ENCODE data around the gene SNX27. TPM values are rescaled to one million over a fixed set of nuclear protein-coding genes. Genes with fewer than 3 reads are reported as not detected.
A peak's percentile ranks its signal among the peaks of the same experiment; 100 is the strongest.

Gene SNX27
- total RNA-seq, 1 experiment from 2014 or later = 56.0 TPM

DNA sequence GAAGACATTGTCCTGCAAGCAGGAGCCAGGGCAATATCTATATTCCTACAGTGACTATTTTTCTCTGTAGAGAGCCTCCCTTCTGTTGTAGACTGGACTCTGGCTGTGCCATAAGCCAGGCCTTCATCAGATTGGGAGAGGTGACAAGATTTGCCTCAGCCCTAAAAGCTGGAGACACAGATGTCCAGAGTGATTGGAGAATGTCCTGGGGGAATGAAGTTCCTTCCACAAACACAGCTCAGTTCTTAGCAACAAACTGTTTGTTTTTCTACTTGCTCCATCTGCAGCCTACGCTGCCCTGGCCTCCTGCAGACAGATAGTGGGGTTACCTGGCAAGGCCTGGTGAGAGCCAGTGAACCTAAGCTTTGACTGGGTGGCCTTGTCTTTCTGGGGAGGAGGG is 29.9 kb upstream of the SNX27 start:
- H3K4me3 Mint-ChIP-seq = no peak overlapping the region
- TF ChIP-seq ETV6 (CRISPR knock-in tag; IDR thresholded peaks at IDR 0.05) (no peak), TP53 (CRISPR knock-in tag; IDR thresholded peaks at IDR 0.05) (no peak), ZBTB21 (CRISPR knock-in tag; IDR thresholded peaks at IDR 0.05; ENCODE audit: borderline replicate concordance) (no peak), NFYB (CRISPR knock-in tag; conservative IDR thresholded peaks at IDR 0.05; ENCODE audit: low read depth) (no peak), NR1H2 (CRISPR knock-in tag; IDR thresholded peaks at IDR 0.05) (no peak), FOXJ3 (CRISPR knock-in tag; IDR thresholded peaks at IDR 0.05; ENCODE audit: borderline replicate concordance) (no peak), ELF4 (CRISPR knock-in tag; IDR thresholded peaks at IDR 0.05; ENCODE audit: low read depth) (no peak), CREB1 (CRISPR knock-in tag; IDR thresholded peaks at IDR 0.05) (no peak), FOXP4 (CRISPR knock-in tag; IDR thresholded peaks at IDR 0.05) (no peak), GTF2I (CRISPR knock-in tag; conservative IDR thresholded peaks at IDR 0.05) (no peak), MAX (CRISPR knock-in tag; IDR thresholded peaks at IDR 0.05) (no peak)
- H3K27ac Mint-ChIP-seq = no peak overlapping the region
- H3K4me1 Mint-ChIP-seq = peaks cover 7% of the 10 kb centered on the region
- no peaks in the 10 kb centered on the region for H3K9me3 Mint-ChIP-seq
- H3K36me3 Mint-ChIP-seq = peaks cover 18% of the 10 kb centered on the region
- no peak for DNase-seq (ENCODE audit: low spot score)
- ATAC-seq = no peak
- no peaks in the 10 kb centered on the region for H3K27me3 Mint-ChIP-seq (ENCODE audit: low read depth)
- CTCF ChIA-PET = interaction anchor here (0.6 to 1.3 kb wide), 2 partner anchors 12 to 36 kb away, joined by 4 read pairs; no protein-coding TSS in a partner anchor
- POLR2A ChIA-PET = no interaction called here

GRCh38 chr1:151583796-151584195 is 28.1 kb upstream of the SNX27 start:
- no peak overlapping the region for H3K4me3 Mint-ChIP-seq
- H3K27ac Mint-ChIP-seq = no peak overlapping the region
- TF ChIP-seq, protein P1, sequence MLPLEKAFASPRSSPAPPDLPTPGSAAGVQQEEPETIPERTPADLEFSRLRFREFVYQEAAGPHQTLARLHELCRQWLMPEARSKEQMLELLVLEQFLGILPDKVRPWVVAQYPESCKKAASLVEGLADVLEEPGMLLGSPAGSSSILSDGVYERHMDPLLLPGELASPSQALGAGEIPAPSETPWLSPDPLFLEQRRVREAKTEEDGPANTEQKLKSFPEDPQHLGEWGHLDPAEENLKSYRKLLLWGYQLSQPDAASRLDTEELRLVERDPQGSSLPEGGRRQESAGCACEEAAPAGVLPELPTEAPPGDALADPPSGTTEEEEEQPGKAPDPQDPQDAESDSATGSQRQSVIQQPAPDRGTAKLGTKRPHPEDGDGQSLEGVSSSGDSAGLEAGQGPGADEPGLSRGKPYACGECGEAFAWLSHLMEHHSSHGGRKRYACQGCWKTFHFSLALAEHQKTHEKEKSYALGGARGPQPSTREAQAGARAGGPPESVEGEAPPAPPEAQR (CRISPR knock-in tag; IDR thresholded peaks at IDR 0.05) = no peak
- no peak for TF ChIP-seq JUN (CRISPR knock-in tag; IDR thresholded peaks at IDR 0.05)
- TF ChIP-seq FOXK1 (CRISPR knock-in tag; IDR thresholded peaks at IDR 0.05) = no peak
- DNase-seq (ENCODE audit: low spot score) = no peak
- ATAC-seq = no peak
- H3K27me3 Mint-ChIP-seq (ENCODE audit: low read depth) = no peaks in the 10 kb centered on the region
- ChIA-PET POLR2A (no interaction called here), CTCF (interaction anchor here (2.1 kb wide), 1 partner anchor 10 kb away, joined by 11 read pairs; no protein-coding TSS in a partner anchor)
- peaks cover 16% of the 10 kb centered on the region for H3K36me3 Mint-ChIP-seq
- H3K9me3 Mint-ChIP-seq = no peaks in the 10 kb centered on the region
- H3K4me1 Mint-ChIP-seq = peaks cover 4% of the 10 kb centered on the region

DNA sequence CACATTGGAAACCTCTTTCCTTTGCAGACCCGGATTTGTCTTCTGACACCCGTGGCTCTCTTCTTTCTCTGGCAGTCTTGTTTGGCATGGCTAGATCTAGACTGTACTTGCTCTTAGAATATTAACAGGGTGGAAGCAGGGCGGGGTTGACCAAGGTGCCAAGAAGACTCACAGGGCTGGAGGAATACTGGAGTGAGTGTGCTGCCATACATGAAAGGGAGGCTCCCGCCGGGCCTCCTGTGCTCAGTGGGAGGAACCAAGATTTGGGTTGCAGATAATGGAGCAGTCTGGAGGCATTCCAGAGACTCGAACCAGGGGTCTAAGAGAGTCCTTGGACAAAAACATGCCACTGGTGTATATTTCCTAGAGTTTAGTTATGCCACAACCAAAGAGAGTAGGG is 27.6 kb upstream of the SNX27 start:
- Mint-ChIP-seq H3K4me3 (no peak overlapping the region), H3K27ac (peak overlapping the region; percentile 55; the same call in 1 of the 2 replicates), H3K4me1 (peaks cover 4% of the 10 kb centered on the region), H3K9me3 (no peaks in the 10 kb centered on the region), H3K36me3 (peaks cover 11% of the 10 kb centered on the region), H3K27me3 (ENCODE audit: low read depth) (no peaks in the 10 kb centered on the region)
- no peak for DNase-seq (ENCODE audit: low spot score)
- CTCF ChIA-PET = interaction anchor here (2.1 kb wide), 1 partner anchor 10 kb away, joined by 11 read pairs; no protein-coding TSS in a partner anchor
- TF ChIP-seq, protein P2, sequence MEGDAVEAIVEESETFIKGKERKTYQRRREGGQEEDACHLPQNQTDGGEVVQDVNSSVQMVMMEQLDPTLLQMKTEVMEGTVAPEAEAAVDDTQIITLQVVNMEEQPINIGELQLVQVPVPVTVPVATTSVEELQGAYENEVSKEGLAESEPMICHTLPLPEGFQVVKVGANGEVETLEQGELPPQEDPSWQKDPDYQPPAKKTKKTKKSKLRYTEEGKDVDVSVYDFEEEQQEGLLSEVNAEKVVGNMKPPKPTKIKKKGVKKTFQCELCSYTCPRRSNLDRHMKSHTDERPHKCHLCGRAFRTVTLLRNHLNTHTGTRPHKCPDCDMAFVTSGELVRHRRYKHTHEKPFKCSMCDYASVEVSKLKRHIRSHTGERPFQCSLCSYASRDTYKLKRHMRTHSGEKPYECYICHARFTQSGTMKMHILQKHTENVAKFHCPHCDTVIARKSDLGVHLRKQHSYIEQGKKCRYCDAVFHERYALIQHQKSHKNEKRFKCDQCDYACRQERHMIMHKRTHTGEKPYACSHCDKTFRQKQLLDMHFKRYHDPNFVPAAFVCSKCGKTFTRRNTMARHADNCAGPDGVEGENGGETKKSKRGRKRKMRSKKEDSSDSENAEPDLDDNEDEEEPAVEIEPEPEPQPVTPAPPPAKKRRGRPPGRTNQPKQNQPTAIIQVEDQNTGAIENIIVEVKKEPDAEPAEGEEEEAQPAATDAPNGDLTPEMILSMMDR (IDR thresholded peaks at IDR 0.05) = no peak
- TF ChIP-seq ZNF423 (CRISPR knock-in tag; IDR thresholded peaks at IDR 0.05) (no peak), GTF2I (CRISPR knock-in tag; conservative IDR thresholded peaks at IDR 0.05) (no peak), TCF7 (CRISPR knock-in tag; IDR thresholded peaks at IDR 0.05; ENCODE audit: low read depth) (no peak), FOXJ3 (CRISPR knock-in tag; IDR thresholded peaks at IDR 0.05; ENCODE audit: borderline replicate concordance) (no peak), JUN (CRISPR knock-in tag; IDR thresholded peaks at IDR 0.05) (no peak), USF2 (CRISPR knock-in tag; IDR thresholded peaks at IDR 0.05) (no peak), FOXK1 (CRISPR knock-in tag; IDR thresholded peaks at IDR 0.05) (no peak), ELF4 (CRISPR knock-in tag; IDR thresholded peaks at IDR 0.05; ENCODE audit: low read depth) (no peak), SOX15 (CRISPR knock-in tag; IDR thresholded peaks at IDR 0.05) (no peak), CREB1 (CRISPR knock-in tag; IDR thresholded peaks at IDR 0.05) (no peak), SMAD3 (CRISPR knock-in tag; IDR thresholded peaks at IDR 0.05; ENCODE audit: borderline replicate concordance) (no peak)
- TF ChIP-seq, protein P3, sequence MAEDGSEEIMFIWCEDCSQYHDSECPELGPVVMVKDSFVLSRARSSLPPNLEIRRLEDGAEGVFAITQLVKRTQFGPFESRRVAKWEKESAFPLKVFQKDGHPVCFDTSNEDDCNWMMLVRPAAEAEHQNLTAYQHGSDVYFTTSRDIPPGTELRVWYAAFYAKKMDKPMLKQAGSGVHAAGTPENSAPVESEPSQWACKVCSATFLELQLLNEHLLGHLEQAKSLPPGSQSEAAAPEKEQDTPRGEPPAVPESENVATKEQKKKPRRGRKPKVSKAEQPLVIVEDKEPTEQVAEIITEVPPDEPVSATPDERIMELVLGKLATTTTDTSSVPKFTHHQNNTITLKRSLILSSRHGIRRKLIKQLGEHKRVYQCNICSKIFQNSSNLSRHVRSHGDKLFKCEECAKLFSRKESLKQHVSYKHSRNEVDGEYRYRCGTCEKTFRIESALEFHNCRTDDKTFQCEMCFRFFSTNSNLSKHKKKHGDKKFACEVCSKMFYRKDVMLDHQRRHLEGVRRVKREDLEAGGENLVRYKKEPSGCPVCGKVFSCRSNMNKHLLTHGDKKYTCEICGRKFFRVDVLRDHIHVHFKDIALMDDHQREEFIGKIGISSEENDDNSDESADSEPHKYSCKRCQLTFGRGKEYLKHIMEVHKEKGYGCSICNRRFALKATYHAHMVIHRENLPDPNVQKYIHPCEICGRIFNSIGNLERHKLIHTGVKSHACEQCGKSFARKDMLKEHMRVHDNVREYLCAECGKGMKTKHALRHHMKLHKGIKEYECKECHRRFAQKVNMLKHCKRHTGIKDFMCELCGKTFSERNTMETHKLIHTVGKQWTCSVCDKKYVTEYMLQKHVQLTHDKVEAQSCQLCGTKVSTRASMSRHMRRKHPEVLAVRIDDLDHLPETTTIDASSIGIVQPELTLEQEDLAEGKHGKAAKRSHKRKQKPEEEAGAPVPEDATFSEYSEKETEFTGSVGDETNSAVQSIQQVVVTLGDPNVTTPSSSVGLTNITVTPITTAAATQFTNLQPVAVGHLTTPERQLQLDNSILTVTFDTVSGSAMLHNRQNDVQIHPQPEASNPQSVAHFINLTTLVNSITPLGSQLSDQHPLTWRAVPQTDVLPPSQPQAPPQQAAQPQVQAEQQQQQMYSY (CRISPR knock-in tag; IDR thresholded peaks at IDR 0.05) = no peak
- ATAC-seq = no peak
- POLR2A ChIA-PET = no interaction called here

Data from WTC11 (cell line).